HL-60 (cell line): ENCODE results near the gene PRSS50.

Source experiments
- REST ChIP-seq: IDR thresholded peaks from 2 replicates; pipeline ENCODE4 v1.6.1; 2012; ENCODE audit warnings: low read depth; ENCODE audit not compliant: insufficient replicate concordance
- TF ChIP-seq, protein P1 (sequence below): IDR thresholded peaks from one replicate; pipeline ENCODE4 v1.5.1; 2011; ENCODE audit warnings: low read length, control low read depth, inconsistent platforms; ENCODE audit not compliant: insufficient read depth

- TF ChIP-seq, protein P1, sequence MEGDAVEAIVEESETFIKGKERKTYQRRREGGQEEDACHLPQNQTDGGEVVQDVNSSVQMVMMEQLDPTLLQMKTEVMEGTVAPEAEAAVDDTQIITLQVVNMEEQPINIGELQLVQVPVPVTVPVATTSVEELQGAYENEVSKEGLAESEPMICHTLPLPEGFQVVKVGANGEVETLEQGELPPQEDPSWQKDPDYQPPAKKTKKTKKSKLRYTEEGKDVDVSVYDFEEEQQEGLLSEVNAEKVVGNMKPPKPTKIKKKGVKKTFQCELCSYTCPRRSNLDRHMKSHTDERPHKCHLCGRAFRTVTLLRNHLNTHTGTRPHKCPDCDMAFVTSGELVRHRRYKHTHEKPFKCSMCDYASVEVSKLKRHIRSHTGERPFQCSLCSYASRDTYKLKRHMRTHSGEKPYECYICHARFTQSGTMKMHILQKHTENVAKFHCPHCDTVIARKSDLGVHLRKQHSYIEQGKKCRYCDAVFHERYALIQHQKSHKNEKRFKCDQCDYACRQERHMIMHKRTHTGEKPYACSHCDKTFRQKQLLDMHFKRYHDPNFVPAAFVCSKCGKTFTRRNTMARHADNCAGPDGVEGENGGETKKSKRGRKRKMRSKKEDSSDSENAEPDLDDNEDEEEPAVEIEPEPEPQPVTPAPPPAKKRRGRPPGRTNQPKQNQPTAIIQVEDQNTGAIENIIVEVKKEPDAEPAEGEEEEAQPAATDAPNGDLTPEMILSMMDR, result no peak
- TF ChIP-seq REST, result no peak
Measured at GRCh38 chr3:46678280-46678679, 39.4 kb downstream of the PRSS50 start.
